Measurements from ENCODE around the gene ANKFN1.

GRCh38 chr17:56532926-56533325 is 379.7 kb downstream of the ANKFN1 start:
- no peak for TF ChIP-seq SIN3A (IDR thresholded peaks at IDR 0.05; ENCODE audit: borderline replicate concordance, insufficient read depth, low read depth, low read length)
- TF ChIP-seq, protein P1, sequence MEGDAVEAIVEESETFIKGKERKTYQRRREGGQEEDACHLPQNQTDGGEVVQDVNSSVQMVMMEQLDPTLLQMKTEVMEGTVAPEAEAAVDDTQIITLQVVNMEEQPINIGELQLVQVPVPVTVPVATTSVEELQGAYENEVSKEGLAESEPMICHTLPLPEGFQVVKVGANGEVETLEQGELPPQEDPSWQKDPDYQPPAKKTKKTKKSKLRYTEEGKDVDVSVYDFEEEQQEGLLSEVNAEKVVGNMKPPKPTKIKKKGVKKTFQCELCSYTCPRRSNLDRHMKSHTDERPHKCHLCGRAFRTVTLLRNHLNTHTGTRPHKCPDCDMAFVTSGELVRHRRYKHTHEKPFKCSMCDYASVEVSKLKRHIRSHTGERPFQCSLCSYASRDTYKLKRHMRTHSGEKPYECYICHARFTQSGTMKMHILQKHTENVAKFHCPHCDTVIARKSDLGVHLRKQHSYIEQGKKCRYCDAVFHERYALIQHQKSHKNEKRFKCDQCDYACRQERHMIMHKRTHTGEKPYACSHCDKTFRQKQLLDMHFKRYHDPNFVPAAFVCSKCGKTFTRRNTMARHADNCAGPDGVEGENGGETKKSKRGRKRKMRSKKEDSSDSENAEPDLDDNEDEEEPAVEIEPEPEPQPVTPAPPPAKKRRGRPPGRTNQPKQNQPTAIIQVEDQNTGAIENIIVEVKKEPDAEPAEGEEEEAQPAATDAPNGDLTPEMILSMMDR (IDR thresholded peaks at IDR 0.05): no peak
- TF ChIP-seq TCF7L2 (IDR thresholded peaks at IDR 0.05; ENCODE audit: low read depth, low read length): no peak
